HEK293 (cell line): Measurements from ENCODE around the gene SYNE1.
"Not testable (repeated sequence)": the region's sequence is repeated elsewhere in the genome, so short reads cannot be mapped to it uniquely, and the experiment has no call there.

Source experiments
- CTCF ChIA-PET: fragments of 350-600 bp; formaldehyde crosslinking; extraction: SDS; loops from one replicate; lab custom pipeline; 2021; ENCODE audit warnings: antibody characterized with exemption; lab: Yijun Ruan, JAX
- POLR2A ChIA-PET: fragments of 300-600 bp; formaldehyde crosslinking; extraction: SDS; loops from one replicate; lab custom pipeline; 2020; ENCODE audit warnings: antibody characterized with exemption, inconsistent platforms; lab: Yijun Ruan, JAX
- H3K27ac ChIP-seq: fragments of 200-500 bp; sonication (Bioruptor generic); 2 replicates; pipeline ENCODE4 v1.5.1; 2014; ENCODE audit warnings: low read depth, low read length, control low read depth, inconsistent platforms; ENCODE audit errors: extremely low read depth
- H3K36me3 ChIP-seq, 2 experiments: fragments of 200-500 bp in 1 of 2; sonication (Bioruptor generic) in 1 of 2; 1 replicate in 1 of 2; 2 replicates in 1 of 2; pipeline ENCODE4 v1.5.1; 2014 to 2017; ENCODE audit warnings: inconsistent platforms in 2 of 2, low read length in 2 of 2; ENCODE audit not compliant: control insufficient read depth in 2 of 2, insufficient read depth in 1 of 2
- H3K4me1 ChIP-seq: fragments of 200-500 bp; sonication (Bioruptor generic); 2 replicates; pipeline ENCODE4 v1.5.1; 2014; ENCODE audit warnings: mild to moderate bottlenecking, low read length, inconsistent platforms; ENCODE audit not compliant: control insufficient read depth, insufficient read depth
- H3K4me3 ChIP-seq: 2 replicates; pipeline ENCODE4 v1.5.1; 2011; ENCODE audit warnings: low read depth, mild to moderate bottlenecking, control low read depth, low read length, moderate library complexity
- H3K9me3 ChIP-seq: fragments of 200-500 bp; sonication (Bioruptor generic); 2 replicates; pipeline ENCODE4 v1.5.1; 2014; ENCODE audit warnings: low read depth, low read length, inconsistent platforms; ENCODE audit not compliant: control insufficient read depth, insufficient read depth
- FEZF1 ChIP-seq: fragments of 450-650 bp; formaldehyde crosslinking; IDR thresholded peaks from 2 replicates; pipeline ENCODE4 v1.5.1; 2016; ENCODE audit warnings: missing biosample characterization, missing genetic modification characterization
- KLF1 ChIP-seq: fragments of 450-650 bp; formaldehyde crosslinking; IDR thresholded peaks from 2 replicates; pipeline ENCODE4 v1.5.1; 2016; ENCODE audit warnings: missing biosample characterization, missing genetic modification characterization
- KLF9 ChIP-seq: fragments of 450-650 bp; formaldehyde crosslinking; IDR thresholded peaks from 2 replicates; pipeline ENCODE4 v1.5.1; 2016; ENCODE audit warnings: missing biosample characterization, missing genetic modification characterization, low read depth
- SCRT2 ChIP-seq: fragments of 450-650 bp; formaldehyde crosslinking; IDR thresholded peaks from 2 replicates; pipeline ENCODE4 v1.5.1; 2016; ENCODE audit warnings: missing biosample characterization, missing genetic modification characterization
- SP7 ChIP-seq: fragments of 450-650 bp; formaldehyde crosslinking; IDR thresholded peaks from 2 replicates; pipeline ENCODE4 v1.5.1; 2016; ENCODE audit warnings: missing biosample characterization, missing genetic modification characterization
- ZFP37 ChIP-seq: fragments of 450-650 bp; formaldehyde crosslinking; IDR thresholded peaks from 2 replicates; pipeline ENCODE4 v1.5.1; 2016; ENCODE audit warnings: missing biosample characterization, missing genetic modification characterization
- ZFP69B ChIP-seq: fragments of 450-650 bp; formaldehyde crosslinking; IDR thresholded peaks from 2 replicates; pipeline ENCODE4 v1.5.1; 2016; ENCODE audit warnings: missing biosample characterization, missing genetic modification characterization
- ZNF112 ChIP-seq: fragments of 450-650 bp; formaldehyde crosslinking; IDR thresholded peaks from 2 replicates; pipeline ENCODE4 v1.5.0; 2017; ENCODE audit warnings: missing biosample characterization, missing genetic modification characterization
- ZNF114 ChIP-seq: fragments of 450-650 bp; formaldehyde crosslinking; IDR thresholded peaks from 2 replicates; pipeline ENCODE4 v1.5.0; 2017; ENCODE audit warnings: missing biosample characterization, missing genetic modification characterization
- ZNF16 ChIP-seq: fragments of 450-650 bp; formaldehyde crosslinking; IDR thresholded peaks from 2 replicates; pipeline ENCODE4 v1.5.1; 2016; ENCODE audit warnings: low read depth, missing biosample characterization, missing genetic modification characterization
- ZNF19 ChIP-seq: fragments of 450-650 bp; formaldehyde crosslinking; IDR thresholded peaks from 2 replicates; pipeline ENCODE4; 2016; ENCODE audit warnings: missing biosample characterization, missing genetic modification characterization, low read depth
- ZNF24 ChIP-seq: fragments of 450-650 bp; formaldehyde crosslinking; IDR thresholded peaks from 2 replicates; pipeline ENCODE4 v1.5.1; 2016; ENCODE audit warnings: missing biosample characterization, missing genetic modification characterization
- ZNF350 ChIP-seq: fragments of 450-650 bp; formaldehyde crosslinking; IDR thresholded peaks from 2 replicates; pipeline ENCODE4 v1.5.0; 2017; ENCODE audit warnings: missing biosample characterization, mild to moderate bottlenecking, missing genetic modification characterization
- ZNF510 ChIP-seq: fragments of 450-650 bp; formaldehyde crosslinking; IDR thresholded peaks from 2 replicates; pipeline ENCODE4 v1.5.1; 2018; ENCODE audit warnings: mild to moderate bottlenecking, missing genetic modification characterization, missing biosample characterization; ENCODE audit not compliant: insufficient replicate concordance
- ZNF558 ChIP-seq: fragments of 450-650 bp; formaldehyde crosslinking; IDR thresholded peaks from 2 replicates; pipeline ENCODE4 v1.5.1; 2016; ENCODE audit warnings: missing biosample characterization, missing genetic modification characterization
- ZNF561 ChIP-seq: fragments of 450-650 bp; IDR thresholded peaks from 2 replicates; pipeline ENCODE4 v1.5.1; 2018; ENCODE audit warnings: missing biosample characterization, missing genetic modification characterization, borderline replicate concordance
- ZNF596 ChIP-seq: fragments of 450-650 bp; IDR thresholded peaks from 2 replicates; pipeline ENCODE4 v1.5.0; 2018; ENCODE audit warnings: missing biosample characterization, mild to moderate bottlenecking, missing genetic modification characterization, moderate library complexity
- ZNF621 ChIP-seq: fragments of 450-650 bp; formaldehyde crosslinking; IDR thresholded peaks from 2 replicates; pipeline ENCODE4 v1.5.1; 2017; ENCODE audit warnings: missing biosample characterization, missing genetic modification characterization
- ZNF830 ChIP-seq: fragments of 450-650 bp; IDR thresholded peaks from 2 replicates; pipeline ENCODE4 v1.5.0; 2018; ENCODE audit warnings: missing biosample characterization, missing genetic modification characterization, low read depth, mild to moderate bottlenecking, moderate library complexity
- TF ChIP-seq, protein P1 (sequence below): fragments of 450-650 bp; formaldehyde crosslinking; IDR thresholded peaks from 2 replicates; pipeline ENCODE4 v1.5.1; 2016; ENCODE audit warnings: missing biosample characterization, missing genetic modification characterization, low read depth
- TF ChIP-seq, protein P2 (sequence below): fragments of 450-650 bp; formaldehyde crosslinking; IDR thresholded peaks from 2 replicates; pipeline ENCODE4 v1.5.1; 2016; ENCODE audit warnings: missing biosample characterization, missing genetic modification characterization
- TF ChIP-seq, protein P3 (sequence below): IDR thresholded peaks from 2 replicates; pipeline ENCODE4 v1.6.1; 2011; ENCODE audit warnings: mild to moderate bottlenecking, low read depth, low read length, borderline replicate concordance
- TF ChIP-seq, protein P4 (sequence below): fragments of 450-650 bp; formaldehyde crosslinking; IDR thresholded peaks from 2 replicates; pipeline ENCODE4 v1.5.1; 2016; ENCODE audit warnings: missing biosample characterization, missing genetic modification characterization

The SYNE1 gene

DNA sequence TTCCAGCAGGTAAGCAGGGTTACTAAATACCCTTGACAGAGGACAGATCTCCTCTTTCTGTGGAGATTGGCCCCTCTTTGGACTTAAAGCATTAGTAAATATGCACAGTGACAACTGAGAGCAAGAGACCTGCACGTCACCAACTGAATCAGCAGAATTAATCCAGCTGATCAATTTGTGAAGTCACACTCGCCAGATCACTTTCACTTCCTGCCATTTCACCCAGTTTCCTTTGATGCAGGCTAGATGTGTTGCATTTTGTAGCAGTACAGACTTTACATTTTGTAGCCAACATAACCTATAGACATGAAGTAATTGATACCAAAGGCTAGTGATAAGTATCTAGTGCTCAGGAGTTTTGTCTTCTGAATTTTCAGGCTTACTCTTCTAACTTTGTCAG, 11.9 kb downstream of the SYNE1 start:
- no peaks in the 10 kb centered on the region for H3K9me3 ChIP-seq
- H3K4me3 ChIP-seq, result no peak overlapping the region
- no peaks in the 10 kb centered on the region for H3K4me1 ChIP-seq
- CTCF ChIA-PET, result interaction anchor here (1.0 to 1.2 kb wide), 2 partner anchors 17 to 30 kb away, joined by 3 to 4 read pairs; no protein-coding TSS in a partner anchor
- POLR2A ChIA-PET, result no interaction called here
- no peak for TF ChIP-seq ZNF112 (tag by site-specific recombination)
- TF ChIP-seq ZNF596, result no peak
- no peak for TF ChIP-seq ZNF510 (tag by site-specific recombination)
- no peak for TF ChIP-seq FEZF1 (tag by site-specific recombination)
- no peak for TF ChIP-seq ZNF24 (tag by site-specific recombination)
- no peak for TF ChIP-seq KLF1 (tag by site-specific recombination)
- no peak for TF ChIP-seq ZFP69B (tag by site-specific recombination)
- TF ChIP-seq, protein P1, sequence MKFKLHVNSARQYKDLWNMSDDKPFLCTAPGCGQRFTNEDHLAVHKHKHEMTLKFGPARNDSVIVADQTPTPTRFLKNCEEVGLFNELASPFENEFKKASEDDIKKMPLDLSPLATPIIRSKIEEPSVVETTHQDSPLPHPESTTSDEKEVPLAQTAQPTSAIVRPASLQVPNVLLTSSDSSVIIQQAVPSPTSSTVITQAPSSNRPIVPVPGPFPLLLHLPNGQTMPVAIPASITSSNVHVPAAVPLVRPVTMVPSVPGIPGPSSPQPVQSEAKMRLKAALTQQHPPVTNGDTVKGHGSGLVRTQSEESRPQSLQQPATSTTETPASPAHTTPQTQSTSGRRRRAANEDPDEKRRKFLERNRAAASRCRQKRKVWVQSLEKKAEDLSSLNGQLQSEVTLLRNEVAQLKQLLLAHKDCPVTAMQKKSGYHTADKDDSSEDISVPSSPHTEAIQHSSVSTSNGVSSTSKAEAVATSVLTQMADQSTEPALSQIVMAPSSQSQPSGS (tag by site-specific recombination), result no peak
- no peak for TF ChIP-seq ZNF114 (tag by site-specific recombination)
- no peak for TF ChIP-seq KLF9
- no peak for TF ChIP-seq ZFP37
- no peak for TF ChIP-seq SCRT2 (tag by site-specific recombination)
- TF ChIP-seq ZNF350 (tag by site-specific recombination), result no peak
- TF ChIP-seq ZNF830 (tag by site-specific recombination), result no peak
- TF ChIP-seq ZNF558, result no peak
- TF ChIP-seq, protein P2, sequence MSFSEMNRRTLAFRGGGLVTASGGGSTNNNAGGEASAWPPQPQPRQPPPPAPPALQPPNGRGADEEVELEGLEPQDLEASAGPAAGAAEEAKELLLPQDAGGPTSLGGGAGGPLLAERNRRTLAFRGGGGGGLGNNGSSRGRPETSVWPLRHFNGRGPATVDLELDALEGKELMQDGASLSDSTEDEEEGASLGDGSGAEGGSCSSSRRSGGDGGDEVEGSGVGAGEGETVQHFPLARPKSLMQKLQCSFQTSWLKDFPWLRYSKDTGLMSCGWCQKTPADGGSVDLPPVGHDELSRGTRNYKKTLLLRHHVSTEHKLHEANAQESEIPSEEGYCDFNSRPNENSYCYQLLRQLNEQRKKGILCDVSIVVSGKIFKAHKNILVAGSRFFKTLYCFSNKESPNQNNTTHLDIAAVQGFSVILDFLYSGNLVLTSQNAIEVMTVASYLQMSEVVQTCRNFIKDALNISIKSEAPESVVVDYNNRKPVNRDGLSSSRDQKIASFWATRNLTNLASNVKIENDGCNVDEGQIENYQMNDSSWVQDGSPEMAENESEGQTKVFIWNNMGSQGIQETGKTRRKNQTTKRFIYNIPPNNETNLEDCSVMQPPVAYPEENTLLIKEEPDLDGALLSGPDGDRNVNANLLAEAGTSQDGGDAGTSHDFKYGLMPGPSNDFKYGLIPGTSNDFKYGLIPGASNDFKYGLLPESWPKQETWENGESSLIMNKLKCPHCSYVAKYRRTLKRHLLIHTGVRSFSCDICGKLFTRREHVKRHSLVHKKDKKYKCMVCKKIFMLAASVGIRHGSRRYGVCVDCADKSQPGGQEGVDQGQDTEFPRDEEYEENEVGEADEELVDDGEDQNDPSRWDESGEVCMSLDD (tag by site-specific recombination), result no peak
- TF ChIP-seq ZNF16 (tag by site-specific recombination), result no peak
- no peak overlapping the region for H3K27ac ChIP-seq
- no peaks in the 10 kb centered on the region for H3K36me3 ChIP-seq

DNA sequence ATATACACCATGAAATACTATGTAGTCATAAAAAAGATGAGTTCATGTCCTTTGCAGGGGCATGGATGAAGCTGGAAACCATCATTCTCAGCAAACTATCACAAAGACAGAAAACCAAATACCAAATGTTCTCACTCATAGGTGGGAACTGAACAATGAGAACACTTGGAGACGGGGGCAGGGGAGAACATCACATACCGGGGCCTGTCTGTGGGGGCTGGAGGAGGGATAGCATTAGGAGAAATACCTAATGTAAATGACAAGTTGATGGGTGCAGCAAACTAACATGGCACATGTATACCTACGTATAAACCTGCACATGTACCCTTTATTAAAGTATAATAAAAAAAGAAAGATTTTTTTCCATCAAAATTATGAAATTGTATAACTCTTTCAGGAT, 22.4 kb downstream of the SYNE1 start:
- H3K4me3 ChIP-seq, POLR2A ChIA-PET, H3K27ac ChIP-seq, H3K36me3 ChIP-seq, H3K4me1 ChIP-seq, H3K9me3 ChIP-seq: not testable (repeated sequence)
- CTCF ChIA-PET, result interaction anchor here (0.6 kb wide), 2 partner anchors 28 to 324 kb away, joined by 3 read pairs; no protein-coding TSS in a partner anchor

DNA sequence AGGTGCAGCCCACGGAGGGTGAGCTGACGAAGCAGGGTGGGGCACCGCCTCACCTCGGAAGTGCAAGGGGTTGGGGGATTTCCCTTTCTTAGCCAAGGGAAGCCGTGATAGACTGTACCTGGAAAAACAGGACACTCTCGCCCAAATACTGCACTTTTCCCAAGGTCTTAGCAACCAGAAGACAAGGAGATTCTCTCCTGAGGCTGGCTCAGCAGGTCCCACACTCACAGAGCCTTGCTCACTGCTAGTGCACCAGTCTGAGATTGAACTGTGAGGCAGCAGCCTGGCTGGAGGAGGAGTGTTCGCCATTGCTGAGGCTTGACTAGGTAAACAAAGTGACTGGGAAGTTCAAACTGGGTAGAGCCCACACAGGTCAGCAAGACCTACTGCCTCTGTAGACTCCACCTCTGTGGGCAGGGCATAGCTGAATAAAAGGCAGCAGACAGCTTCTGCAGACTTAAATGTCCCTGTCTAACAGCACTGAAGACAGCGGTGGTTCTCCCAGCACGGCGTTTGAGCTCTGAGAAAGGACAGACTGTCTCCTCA, 28.0 kb downstream of the SYNE1 start:
- Histone ChIP-seq H3K4me3 (no peak overlapping the region), H3K27ac (no peak overlapping the region), H3K4me1 (no peaks in the 10 kb centered on the region), H3K36me3 (no peaks in the 10 kb centered on the region), H3K9me3 (no peaks in the 10 kb centered on the region)
- CTCF ChIA-PET, result no interaction called here
- TF ChIP-seq SP7 (tag by site-specific recombination) (no peak), ZNF561 (tag by site-specific recombination) (no peak), ZNF621 (tag by site-specific recombination) (no peak), ZNF19 (tag by site-specific recombination) (no peak)
- TF ChIP-seq, protein P3, sequence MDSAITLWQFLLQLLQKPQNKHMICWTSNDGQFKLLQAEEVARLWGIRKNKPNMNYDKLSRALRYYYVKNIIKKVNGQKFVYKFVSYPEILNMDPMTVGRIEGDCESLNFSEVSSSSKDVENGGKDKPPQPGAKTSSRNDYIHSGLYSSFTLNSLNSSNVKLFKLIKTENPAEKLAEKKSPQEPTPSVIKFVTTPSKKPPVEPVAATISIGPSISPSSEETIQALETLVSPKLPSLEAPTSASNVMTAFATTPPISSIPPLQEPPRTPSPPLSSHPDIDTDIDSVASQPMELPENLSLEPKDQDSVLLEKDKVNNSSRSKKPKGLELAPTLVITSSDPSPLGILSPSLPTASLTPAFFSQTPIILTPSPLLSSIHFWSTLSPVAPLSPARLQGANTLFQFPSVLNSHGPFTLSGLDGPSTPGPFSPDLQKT, result no peak
- TF ChIP-seq, protein P4, sequence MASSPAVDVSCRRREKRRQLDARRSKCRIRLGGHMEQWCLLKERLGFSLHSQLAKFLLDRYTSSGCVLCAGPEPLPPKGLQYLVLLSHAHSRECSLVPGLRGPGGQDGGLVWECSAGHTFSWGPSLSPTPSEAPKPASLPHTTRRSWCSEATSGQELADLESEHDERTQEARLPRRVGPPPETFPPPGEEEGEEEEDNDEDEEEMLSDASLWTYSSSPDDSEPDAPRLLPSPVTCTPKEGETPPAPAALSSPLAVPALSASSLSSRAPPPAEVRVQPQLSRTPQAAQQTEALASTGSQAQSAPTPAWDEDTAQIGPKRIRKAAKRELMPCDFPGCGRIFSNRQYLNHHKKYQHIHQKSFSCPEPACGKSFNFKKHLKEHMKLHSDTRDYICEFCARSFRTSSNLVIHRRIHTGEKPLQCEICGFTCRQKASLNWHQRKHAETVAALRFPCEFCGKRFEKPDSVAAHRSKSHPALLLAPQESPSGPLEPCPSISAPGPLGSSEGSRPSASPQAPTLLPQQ (tag by site-specific recombination), result no peak
- POLR2A ChIA-PET, result no interaction called here
